HepG2 (cell line): ENCODE measurements around the gene BEAN1. TPM values are rescaled to one million over a fixed set of nuclear protein-coding genes. Genes with fewer than 3 reads are reported as not detected.

Source experiments
- AHR ChIP-seq: IDR thresholded peaks from 2 replicates; pipeline ENCODE4 v1.6.1; 2018; ENCODE audit warnings: missing genetic modification reagents, missing compliant biosample characterization
- BCL6 ChIP-seq: IDR thresholded peaks from 2 replicates; pipeline ENCODE4 v1.6.1; 2016; ENCODE audit warnings: missing genetic modification reagents, missing compliant biosample characterization
- FOSL2 ChIP-seq: sonication (generic); formaldehyde crosslinking; IDR thresholded peaks from 2 replicates; pipeline ENCODE4 v1.4.0; 2020; ENCODE audit warnings: missing genetic modification reagents
- FOXC1 ChIP-seq: sonication (generic); formaldehyde crosslinking; IDR thresholded peaks from 2 replicates; pipeline ENCODE4 v1.8.0; 2022; ENCODE audit warnings: mild to moderate bottlenecking, missing genetic modification reagents, borderline replicate concordance
- HMG20A ChIP-seq: IDR thresholded peaks from 2 replicates; pipeline ENCODE4 v1.6.1; 2016; ENCODE audit warnings: borderline replicate concordance
- JUND ChIP-seq: sonication (generic); formaldehyde crosslinking; IDR thresholded peaks from 2 replicates; pipeline ENCODE4 v1.8.0; 2022; ENCODE audit warnings: mild to moderate bottlenecking, missing genetic modification reagents
- MLLT10 ChIP-seq: sonication (generic); formaldehyde crosslinking; IDR thresholded peaks from 2 replicates; pipeline ENCODE4 v1.4.0; 2020; ENCODE audit warnings: missing genetic modification reagents
- WIZ ChIP-seq: sonication (generic); formaldehyde crosslinking; IDR thresholded peaks from 2 replicates; pipeline ENCODE4 v1.5.1; 2020; ENCODE audit warnings: mild to moderate bottlenecking, missing genetic modification reagents
- ZNF205 ChIP-seq: IDR thresholded peaks from 2 replicates; pipeline ENCODE4 v1.6.1; 2018; ENCODE audit warnings: missing biosample characterization, missing genetic modification reagents
- ZNF510 ChIP-seq: sonication (generic); formaldehyde crosslinking; IDR thresholded peaks from 2 replicates; pipeline ENCODE4 v1.4.0; 2020; ENCODE audit warnings: low read depth, mild to moderate bottlenecking, missing genetic modification reagents
- ZNF598 ChIP-seq: sonication (generic); formaldehyde crosslinking; IDR thresholded peaks from 2 replicates; pipeline ENCODE4 v1.5.1; 2020; ENCODE audit warnings: mild to moderate bottlenecking, missing genetic modification reagents, borderline replicate concordance
- ZNF737 ChIP-seq: sonication (generic); formaldehyde crosslinking; IDR thresholded peaks from 2 replicates; pipeline ENCODE4 v1.5.0; 2020; ENCODE audit warnings: missing genetic modification reagents, mild to moderate bottlenecking, borderline replicate concordance
- polyA plus RNA-seq, 8 experiments: library from polyadenylated mRNA; depleted of rRNA in 3 of 8; stranded (reverse) in 7 of 8; unstranded in 1 of 8; fragments of >200 nt; fragmentation: Illumina TruSeq in 4 of 8; extraction: Trizol in 4 of 8; gene quantifications; 2 replicates each; pipeline versions ENCODE4 v1.2.1 to v1.2.3, GENCODE V29; 2011 to 2016; ENCODE audit warnings: low read depth in 4 of 8, missing spikeins in 1 of 8, mixed read lengths in 1 of 8; ENCODE audit not compliant: insufficient read depth in 1 of 8
- total RNA-seq, 5 experiments: library from RNA; depleted of rRNA; stranded (reverse); fragments of >200 nt; fragmentation: Illumina TruSeq; extraction: Trizol; gene quantifications; 2 replicates each; pipeline ENCODE4 v1.2.3, GENCODE V29; 2016; ENCODE audit warnings: low read depth in 1 of 5
- TF ChIP-seq, protein P1 (sequence below): sonication (generic); formaldehyde crosslinking; IDR thresholded peaks from 2 replicates; pipeline ENCODE4 v1.4.0; 2020; ENCODE audit warnings: missing genetic modification reagents, borderline replicate concordance
- TF ChIP-seq, protein P2 (sequence below): sonication (generic); formaldehyde crosslinking; IDR thresholded peaks from 2 replicates; pipeline ENCODE4 v1.4.0; 2020; ENCODE audit warnings: mild to moderate bottlenecking, missing genetic modification reagents
- TF ChIP-seq, protein P3 (sequence below): sonication (generic); formaldehyde crosslinking; IDR thresholded peaks from 2 replicates; pipeline ENCODE4 v1.5.1; 2020; ENCODE audit warnings: mild to moderate bottlenecking, moderate library complexity, missing genetic modification reagents
- TF ChIP-seq, protein P4 (sequence below): sonication (generic); formaldehyde crosslinking; IDR thresholded peaks from 2 replicates; pipeline ENCODE4 v1.5.1; 2020; ENCODE audit warnings: mild to moderate bottlenecking, missing genetic modification reagents
- TF ChIP-seq, protein P5 (sequence below): sonication (generic); formaldehyde crosslinking; IDR thresholded peaks from 2 replicates; pipeline ENCODE4 v1.4.0; 2020; ENCODE audit warnings: missing genetic modification reagents, mild to moderate bottlenecking, borderline replicate concordance

The BEAN1 gene
- total and polyA plus RNA-seq, 2 of the 13 experiments (the other 11 are each of a cell fraction or from before 2014, with no cell fraction given): 0.53 to 1.4 TPM

DNA sequence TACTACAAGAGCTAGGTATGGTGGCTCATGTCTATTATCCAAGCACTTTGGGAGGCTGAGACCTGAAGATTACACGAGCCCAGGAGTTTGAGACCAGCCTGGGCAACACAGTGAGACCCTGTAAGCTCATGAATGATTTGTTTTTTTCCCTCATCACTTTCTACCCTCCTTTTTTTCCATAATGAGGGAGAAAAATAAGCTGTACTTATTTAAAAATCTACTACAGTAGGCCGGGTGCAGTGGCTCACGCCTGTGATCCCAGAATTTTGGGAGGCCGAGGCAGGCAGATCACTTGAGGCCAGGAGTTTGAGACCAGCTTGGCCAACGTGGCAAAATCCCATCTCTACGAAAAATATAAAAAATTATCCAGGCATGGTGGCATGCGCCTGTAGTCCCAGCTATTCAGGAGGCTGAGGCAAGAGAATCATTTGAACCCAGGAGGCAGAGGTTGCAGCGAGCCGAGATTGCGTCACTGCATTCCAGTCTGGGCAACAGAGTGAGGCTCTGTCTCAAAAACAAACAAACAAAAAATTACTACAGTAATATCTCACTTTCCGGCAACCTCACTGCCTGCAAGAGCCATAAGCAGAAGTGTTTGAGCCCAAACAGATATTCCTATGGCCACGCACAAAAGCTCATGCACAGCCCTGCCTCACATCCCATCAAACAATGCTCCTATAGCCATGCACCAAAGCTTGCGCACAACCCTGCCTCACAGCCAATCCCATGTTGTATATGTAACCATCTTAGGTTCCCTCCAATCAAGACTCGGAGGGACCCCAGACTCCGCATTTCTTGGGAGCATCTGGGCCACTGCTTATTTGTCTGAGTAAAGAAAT is 85.4 kb downstream of the BEAN1 start (continued):
- TF ChIP-seq, protein P1, sequence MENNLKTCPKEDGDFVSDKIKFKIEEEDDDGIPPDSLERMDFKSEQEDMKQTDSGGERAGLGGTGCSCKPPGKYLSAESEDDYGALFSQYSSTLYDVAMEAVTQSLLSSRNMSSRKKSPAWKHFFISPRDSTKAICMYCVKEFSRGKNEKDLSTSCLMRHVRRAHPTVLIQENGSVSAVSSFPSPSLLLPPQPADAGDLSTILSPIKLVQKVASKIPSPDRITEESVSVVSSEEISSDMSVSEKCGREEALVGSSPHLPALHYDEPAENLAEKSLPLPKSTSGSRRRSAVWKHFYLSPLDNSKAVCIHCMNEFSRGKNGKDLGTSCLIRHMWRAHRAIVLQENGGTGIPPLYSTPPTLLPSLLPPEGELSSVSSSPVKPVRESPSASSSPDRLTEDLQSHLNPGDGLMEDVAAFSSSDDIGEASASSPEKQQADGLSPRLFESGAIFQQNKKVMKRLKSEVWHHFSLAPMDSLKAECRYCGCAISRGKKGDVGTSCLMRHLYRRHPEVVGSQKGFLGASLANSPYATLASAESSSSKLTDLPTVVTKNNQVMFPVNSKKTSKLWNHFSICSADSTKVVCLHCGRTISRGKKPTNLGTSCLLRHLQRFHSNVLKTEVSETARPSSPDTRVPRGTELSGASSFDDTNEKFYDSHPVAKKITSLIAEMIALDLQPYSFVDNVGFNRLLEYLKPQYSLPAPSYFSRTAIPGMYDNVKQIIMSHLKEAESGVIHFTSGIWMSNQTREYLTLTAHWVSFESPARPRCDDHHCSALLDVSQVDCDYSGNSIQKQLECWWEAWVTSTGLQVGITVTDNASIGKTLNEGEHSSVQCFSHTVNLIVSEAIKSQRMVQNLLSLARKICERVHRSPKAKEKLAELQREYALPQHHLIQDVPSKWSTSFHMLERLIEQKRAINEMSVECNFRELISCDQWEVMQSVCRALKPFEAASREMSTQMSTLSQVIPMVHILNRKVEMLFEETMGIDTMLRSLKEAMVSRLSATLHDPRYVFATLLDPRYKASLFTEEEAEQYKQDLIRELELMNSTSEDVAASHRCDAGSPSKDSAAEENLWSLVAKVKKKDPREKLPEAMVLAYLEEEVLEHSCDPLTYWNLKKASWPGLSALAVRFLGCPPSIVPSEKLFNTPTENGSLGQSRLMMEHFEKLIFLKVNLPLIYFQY: peak; percentile 26; the same call in 1 of the 2 replicates
- TF ChIP-seq FOSL2 (CRISPR knock-in tag) (peak; percentile 78), ZNF205 (CRISPR knock-in tag) (peak; percentile 1; the same call in 1 of the 2 replicates), BCL6 (CRISPR knock-in tag) (peak; percentile 52), MLLT10 (CRISPR knock-in tag) (no peak), FOXC1 (0 out of 2 replicates have a peak, but pooled peaks have one; percentile 59), ZNF598 (CRISPR knock-in tag) (no peak), JUND (CRISPR knock-in tag) (peak; percentile 43; the same call in 1 of the 2 replicates), ZNF737 (CRISPR knock-in tag) (no peak), HMG20A (CRISPR knock-in tag) (peak; percentile 39; the same call in 1 of the 2 replicates), AHR (no peak), ZNF510 (0 out of 2 replicates have a peak, but pooled peaks have one; percentile 14), WIZ (CRISPR knock-in tag) (no peak)
- TF ChIP-seq, protein P2, sequence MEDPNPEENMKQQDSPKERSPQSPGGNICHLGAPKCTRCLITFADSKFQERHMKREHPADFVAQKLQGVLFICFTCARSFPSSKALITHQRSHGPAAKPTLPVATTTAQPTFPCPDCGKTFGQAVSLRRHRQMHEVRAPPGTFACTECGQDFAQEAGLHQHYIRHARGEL: no peak
- TF ChIP-seq, protein P3, sequence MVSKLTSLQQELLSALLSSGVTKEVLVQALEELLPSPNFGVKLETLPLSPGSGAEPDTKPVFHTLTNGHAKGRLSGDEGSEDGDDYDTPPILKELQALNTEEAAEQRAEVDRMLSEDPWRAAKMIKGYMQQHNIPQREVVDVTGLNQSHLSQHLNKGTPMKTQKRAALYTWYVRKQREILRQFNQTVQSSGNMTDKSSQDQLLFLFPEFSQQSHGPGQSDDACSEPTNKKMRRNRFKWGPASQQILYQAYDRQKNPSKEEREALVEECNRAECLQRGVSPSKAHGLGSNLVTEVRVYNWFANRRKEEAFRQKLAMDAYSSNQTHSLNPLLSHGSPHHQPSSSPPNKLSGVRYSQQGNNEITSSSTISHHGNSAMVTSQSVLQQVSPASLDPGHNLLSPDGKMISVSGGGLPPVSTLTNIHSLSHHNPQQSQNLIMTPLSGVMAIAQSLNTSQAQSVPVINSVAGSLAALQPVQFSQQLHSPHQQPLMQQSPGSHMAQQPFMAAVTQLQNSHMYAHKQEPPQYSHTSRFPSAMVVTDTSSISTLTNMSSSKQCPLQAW (CRISPR knock-in tag): peak; percentile 18; the same call in 1 of the 2 replicates
- TF ChIP-seq, protein P4, sequence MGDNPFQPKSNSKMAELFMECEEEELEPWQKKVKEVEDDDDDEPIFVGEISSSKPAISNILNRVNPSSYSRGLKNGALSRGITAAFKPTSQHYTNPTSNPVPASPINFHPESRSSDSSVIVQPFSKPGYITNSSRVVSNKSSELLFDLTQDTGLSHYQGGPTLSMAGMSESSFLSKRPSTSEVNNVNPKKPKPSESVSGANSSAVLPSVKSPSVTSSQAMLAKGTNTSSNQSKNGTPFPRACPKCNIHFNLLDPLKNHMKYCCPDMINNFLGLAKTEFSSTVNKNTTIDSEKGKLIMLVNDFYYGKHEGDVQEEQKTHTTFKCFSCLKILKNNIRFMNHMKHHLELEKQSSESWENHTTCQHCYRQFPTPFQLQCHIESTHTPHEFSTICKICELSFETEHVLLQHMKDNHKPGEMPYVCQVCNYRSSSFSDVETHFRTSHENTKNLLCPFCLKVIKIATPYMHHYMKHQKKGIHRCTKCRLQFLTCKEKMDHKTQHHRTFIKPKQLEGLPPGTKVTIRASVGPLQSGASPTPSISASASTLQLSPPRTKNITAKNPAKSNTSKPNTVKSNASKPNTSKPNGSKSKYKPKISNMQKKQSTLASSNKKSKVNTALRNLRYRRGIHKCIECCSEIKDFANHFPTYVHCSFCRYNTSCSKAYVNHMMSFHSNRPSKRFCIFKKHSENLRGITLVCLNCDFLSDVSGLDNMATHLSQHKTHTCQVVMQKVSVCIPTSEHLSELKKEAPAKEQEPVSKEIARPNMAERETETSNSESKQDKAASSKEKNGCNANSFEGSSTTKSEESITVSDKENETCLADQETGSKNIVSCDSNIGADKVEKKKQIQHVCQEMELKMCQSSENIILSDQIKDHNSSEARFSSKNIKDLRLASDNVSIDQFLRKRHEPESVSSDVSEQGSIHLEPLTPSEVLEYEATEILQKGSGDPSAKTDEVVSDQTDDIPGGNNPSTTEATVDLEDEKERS (CRISPR knock-in tag): peak; percentile 82
- TF ChIP-seq, protein P5, sequence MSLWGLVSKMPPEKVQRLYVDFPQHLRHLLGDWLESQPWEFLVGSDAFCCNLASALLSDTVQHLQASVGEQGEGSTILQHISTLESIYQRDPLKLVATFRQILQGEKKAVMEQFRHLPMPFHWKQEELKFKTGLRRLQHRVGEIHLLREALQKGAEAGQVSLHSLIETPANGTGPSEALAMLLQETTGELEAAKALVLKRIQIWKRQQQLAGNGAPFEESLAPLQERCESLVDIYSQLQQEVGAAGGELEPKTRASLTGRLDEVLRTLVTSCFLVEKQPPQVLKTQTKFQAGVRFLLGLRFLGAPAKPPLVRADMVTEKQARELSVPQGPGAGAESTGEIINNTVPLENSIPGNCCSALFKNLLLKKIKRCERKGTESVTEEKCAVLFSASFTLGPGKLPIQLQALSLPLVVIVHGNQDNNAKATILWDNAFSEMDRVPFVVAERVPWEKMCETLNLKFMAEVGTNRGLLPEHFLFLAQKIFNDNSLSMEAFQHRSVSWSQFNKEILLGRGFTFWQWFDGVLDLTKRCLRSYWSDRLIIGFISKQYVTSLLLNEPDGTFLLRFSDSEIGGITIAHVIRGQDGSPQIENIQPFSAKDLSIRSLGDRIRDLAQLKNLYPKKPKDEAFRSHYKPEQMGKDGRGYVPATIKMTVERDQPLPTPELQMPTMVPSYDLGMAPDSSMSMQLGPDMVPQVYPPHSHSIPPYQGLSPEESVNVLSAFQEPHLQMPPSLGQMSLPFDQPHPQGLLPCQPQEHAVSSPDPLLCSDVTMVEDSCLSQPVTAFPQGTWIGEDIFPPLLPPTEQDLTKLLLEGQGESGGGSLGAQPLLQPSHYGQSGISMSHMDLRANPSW: peak; percentile 85
